ENCODE measurements around the gene HPD.
"Not testable (repeated sequence)": the region's sequence is repeated elsewhere in the genome, so short reads cannot be mapped to it uniquely, and the experiment has no call there.

HPD gene

GRCh38 chr12:121866331-121866730, 7.7 kb upstream of the HPD start:
- no peak for DNase-seq (ENCODE audit: low read depth in 2 of 2)

- no peak for DNase-seq (ENCODE audit: low read depth in 2 of 2)
Measured at GRCh38 chr12:121861636-121862254, 3.1 kb upstream of the HPD start.

- DNase-seq (ENCODE audit: low read depth in 2 of 2), result not testable (repeated sequence)
Measured at GRCh38 chr12:121860699-121861098, 2.0 kb upstream of the HPD start.

- no peak for DNase-seq (ENCODE audit: low read depth in 2 of 2)
Measured at GRCh38 chr12:121860257-121860656, 1.6 kb upstream of the HPD start.

GRCh38 chr12:121858318-121858661, 369 bp downstream of the HPD start:
- DNase-seq (ENCODE audit: low read depth in 2 of 2), result no peak

GRCh38 chr12:121857322-121858246, 1.1 kb downstream of the HPD start:
- DNase-seq (ENCODE audit: low read depth in 2 of 2), result no peak

- DNase-seq (ENCODE audit: low read depth in 2 of 2), result not testable (repeated sequence)
Measured at GRCh38 chr12:121852392-121852791, 6.3 kb downstream of the HPD start.

- DNase-seq (ENCODE audit: low read depth in 2 of 2), result no peak
Measured at GRCh38 chr12:121849665-121850064, 9.0 kb downstream of the HPD start.

GRCh38 chr12:121849211-121849610, 9.4 kb downstream of the HPD start:
- no peak for DNase-seq (ENCODE audit: low read depth in 2 of 2)

GRCh38 chr12:121845701-121846100, 13.0 kb downstream of the HPD start:
- DNase-seq (ENCODE audit: low read depth in 2 of 2), result no peak

- DNase-seq (ENCODE audit: low read depth in 2 of 2), result no peak
Measured at GRCh38 chr12:121843236-121843982, 15.2 kb downstream of the HPD start.

GRCh38 chr12:121839993-121840761, 18.5 kb downstream of the HPD start:
- DNase-seq (ENCODE audit: low read depth in 2 of 2), result no peak

GRCh38 chr12:121839106-121839992, 19.3 kb downstream of the HPD start:
- DNase-seq (ENCODE audit: low read depth in 2 of 2), result peak; percentile 100

GRCh38 chr12:121838126-121838525, 20.5 kb downstream of the HPD start:
- no peak for DNase-seq (ENCODE audit: low read depth in 2 of 2)

GRCh38 chr12:121837680-121838079, 21.0 kb downstream of the HPD start:
- DNase-seq (ENCODE audit: low read depth in 2 of 2), result no peak

GRCh38 chr12:121831571-121832245, 27.0 kb downstream of the HPD start:
- no peak for DNase-seq (ENCODE audit: low read depth in 2 of 2)

- no peak for DNase-seq (ENCODE audit: low read depth in 2 of 2)
Measured at GRCh38 chr12:121830588-121831265, 27.9 kb downstream of the HPD start.

- no peak for DNase-seq (ENCODE audit: low read depth in 2 of 2)
Measured at GRCh38 chr12:121830134-121830533, 28.5 kb downstream of the HPD start.

- DNase-seq (ENCODE audit: low read depth in 2 of 2), result no peak
Measured at GRCh38 chr12:121829250-121829918, 29.3 kb downstream of the HPD start.
